ENCODE results near the gene SUCNR1.

Gene SUCNR1

GRCh38 chr3:151931171-151931570, 57.7 kb downstream of the SUCNR1 start:
- H3K4me3 ChIP-seq (ENCODE audit: control insufficient read depth, low read depth, low read length), result no peak overlapping the region
- DNase-seq (ENCODE audit: low read depth), result no peak
- TF ChIP-seq CTCF (IDR thresholded peaks at IDR 0.05; ENCODE audit: control insufficient read depth, insufficient read depth, low read depth, low read length, missing control alignments), result no peak

GRCh38 chr3:151933234-151933853, 59.9 kb downstream of the SUCNR1 start:
- no peak for TF ChIP-seq CTCF (IDR thresholded peaks at IDR 0.05; ENCODE audit: control insufficient read depth, insufficient read depth, low read depth, low read length, missing control alignments)
- DNase-seq (ENCODE audit: low read depth), result no peak
- H3K4me3 ChIP-seq (ENCODE audit: control insufficient read depth, low read depth, low read length), result no peak overlapping the region
